NCI-H2029 (cell line): ENCODE data around the gene GHRH.

Source experiments
- DNase-seq: peaks from one replicate; lab custom pipeline; 2025; lab: John Stamatoyannopoulos, UW

GHRH gene

DNA sequence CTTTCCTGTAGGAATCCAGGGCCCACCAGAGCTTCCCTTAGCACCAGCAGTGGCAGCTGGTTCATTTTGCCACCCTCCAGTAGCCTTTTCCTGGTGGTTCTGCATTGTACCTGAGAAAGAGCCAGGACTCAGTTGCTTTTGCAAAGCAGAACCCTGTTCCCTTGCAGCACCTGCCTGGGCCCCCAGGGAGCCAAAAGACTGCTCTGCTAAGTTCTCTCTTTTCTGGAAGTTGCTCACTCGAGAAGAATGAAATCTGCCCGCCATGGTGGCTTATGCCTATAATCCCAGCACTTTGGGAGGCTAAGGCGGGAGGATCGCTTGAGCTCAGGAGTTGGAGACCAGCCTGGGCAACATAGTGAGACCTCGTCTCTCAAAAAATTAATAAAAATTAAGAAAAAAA, 24.0 kb downstream of the GHRH start:
- DNase-seq: no peak

DNA sequence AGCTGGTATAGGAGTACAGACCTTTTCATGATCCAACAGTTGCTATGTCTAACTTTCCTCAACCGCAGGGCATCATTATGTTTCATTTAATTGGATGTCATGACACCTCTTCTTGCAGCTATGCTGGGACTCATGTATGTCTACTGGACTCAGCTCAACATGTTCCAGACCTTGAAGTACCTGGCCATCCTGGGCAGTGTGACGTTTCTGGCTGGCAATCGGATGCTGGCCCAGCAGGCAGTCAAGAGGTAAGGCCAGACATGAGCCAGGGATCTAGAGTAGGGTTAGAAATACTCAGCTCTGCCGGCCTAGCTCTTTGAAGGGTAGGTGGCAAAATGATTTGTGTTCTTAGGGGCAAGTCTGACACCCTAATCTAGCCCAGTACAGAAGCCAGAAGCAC, 25.2 kb downstream of the GHRH start:
- DNase-seq: no peak

GRCh38 chr20:37235065-37235464, 26.5 kb downstream of the GHRH start:
- no peak for DNase-seq

GRCh38 chr20:37234254-37234581, 27.4 kb downstream of the GHRH start:
- no peak for DNase-seq

DNA sequence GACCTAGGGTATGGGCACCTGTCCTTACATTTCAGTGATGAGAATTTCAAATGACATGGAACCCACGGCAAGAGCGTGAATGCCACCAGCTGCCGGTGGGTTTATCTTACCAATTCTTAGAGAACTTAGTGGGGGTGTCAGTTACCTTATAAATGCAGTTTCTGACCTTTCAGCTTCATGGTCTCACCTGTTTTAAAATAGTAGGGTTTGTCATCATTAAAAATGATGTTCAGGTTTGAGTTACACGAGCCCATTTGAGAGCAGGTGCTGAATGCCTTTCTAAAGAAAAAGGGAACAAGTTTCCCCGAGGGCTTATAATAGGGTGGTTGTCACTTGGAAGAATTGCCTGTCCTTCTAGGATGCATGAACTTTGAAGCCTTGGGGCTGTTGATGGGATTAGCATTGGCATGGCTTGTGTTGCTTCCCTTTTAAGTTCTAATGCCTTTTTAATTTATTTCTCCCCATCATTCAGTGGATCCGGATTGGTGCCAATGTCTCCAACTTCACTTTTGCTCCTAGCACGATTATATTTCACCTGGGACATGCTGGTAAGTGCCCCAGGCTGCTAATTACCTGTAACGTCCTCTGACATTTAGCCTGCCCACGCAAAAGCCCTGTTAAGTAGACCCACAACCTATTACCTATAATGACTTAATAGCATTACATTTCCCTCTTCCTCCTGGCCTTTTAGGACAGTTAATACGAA, 27.9 kb downstream of the GHRH start:
- DNase-seq: no peak

DNA sequence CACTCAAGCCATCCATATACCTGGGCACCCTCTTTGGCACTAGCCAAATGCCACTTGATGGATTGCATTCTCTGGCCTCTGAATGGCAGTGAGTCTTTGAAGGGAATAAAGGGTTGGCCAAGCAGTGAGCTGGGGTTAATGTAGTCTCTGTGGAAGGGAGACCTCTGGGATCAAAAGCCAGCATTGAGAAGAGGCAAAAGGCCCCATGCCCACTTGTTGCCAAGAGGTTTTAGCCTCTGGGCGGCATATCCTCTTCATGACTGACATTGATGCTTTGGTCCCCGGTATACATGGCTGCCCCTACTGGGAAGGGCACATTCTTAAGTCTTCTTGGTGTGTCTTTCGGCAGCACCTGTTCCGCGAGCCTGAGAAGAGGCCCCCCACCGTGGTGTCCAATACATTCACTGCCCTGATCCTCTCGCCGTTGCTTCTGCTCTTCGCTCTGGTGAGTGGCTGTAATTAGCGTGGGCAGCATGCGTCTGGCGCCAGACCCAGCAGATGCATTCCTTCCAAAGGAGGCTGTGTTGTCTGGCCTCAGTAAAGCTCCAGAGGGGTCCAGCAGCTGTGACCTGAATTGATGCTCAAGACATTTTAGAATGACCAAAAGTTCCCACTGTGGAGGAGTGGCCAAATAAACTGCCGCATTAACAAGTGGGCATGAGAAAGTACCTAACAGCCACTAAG, 29.5 kb downstream of the GHRH start:
- no peak for DNase-seq

DNA sequence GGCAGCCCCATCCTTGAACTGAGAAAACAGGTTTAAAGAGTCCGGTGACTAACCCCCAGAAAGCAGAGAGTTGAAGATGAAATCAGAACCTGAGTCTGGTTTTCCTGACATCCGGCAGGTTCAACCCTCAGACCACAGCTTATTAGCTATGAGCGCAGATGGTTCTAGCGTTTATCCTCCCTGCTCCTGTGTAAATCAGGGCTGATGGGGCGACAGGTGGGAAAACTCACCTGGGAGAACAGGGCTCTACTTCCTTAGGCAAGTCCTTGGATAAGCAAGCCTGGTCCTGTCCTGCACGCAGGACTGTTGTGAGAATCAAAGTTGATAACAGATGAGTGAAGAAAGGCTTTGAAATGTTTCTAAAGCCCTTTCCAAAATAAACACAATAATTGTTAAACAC, 31.4 kb downstream of the GHRH start:
- no peak for DNase-seq

DNA sequence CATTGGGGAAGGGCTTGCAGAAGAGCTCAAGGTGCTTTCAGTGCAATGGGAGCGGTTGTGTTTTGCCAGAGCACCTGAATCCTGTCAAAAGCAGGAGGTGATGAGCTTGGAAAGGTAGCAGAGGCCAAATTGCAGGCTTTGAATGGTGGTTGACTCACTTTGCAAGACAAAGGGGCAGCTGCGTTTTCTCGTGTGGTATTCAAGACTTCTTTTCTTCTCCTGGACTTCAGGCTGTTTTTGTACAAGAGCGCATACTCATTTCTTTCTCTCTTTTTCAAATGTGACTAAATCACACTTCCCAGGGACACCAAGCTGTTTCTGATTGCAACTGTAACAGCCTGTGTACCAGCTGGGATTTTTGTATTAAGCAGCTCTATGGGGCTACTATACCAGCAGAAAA, 32.3 kb downstream of the GHRH start:
- DNase-seq: no peak

DNA sequence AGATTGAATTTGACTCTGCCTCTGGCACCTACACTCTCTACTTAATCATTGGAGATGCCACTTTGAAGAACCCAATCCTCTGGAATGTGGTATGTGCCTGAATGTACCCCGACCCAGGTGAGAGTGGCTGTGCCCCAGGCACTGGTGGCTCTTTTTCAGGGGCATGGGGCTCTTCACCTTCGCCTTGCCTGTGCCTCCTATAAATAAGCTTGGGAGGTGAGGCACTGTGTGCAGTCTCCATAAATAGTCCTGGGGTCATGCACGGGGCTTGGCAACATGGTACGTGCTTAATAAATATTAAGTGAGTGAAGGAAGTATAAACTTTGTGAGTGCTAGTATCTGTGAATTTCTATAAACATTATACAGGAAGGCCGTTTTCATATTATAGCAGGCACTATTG, 33.0 kb downstream of the GHRH start:
- DNase-seq: no peak

- no peak for DNase-seq
Measured at GRCh38 chr20:37228082-37228481, 33.5 kb downstream of the GHRH start.

GRCh38 chr20:37226889-37227288, 34.7 kb downstream of the GHRH start:
- no peak for DNase-seq

DNA sequence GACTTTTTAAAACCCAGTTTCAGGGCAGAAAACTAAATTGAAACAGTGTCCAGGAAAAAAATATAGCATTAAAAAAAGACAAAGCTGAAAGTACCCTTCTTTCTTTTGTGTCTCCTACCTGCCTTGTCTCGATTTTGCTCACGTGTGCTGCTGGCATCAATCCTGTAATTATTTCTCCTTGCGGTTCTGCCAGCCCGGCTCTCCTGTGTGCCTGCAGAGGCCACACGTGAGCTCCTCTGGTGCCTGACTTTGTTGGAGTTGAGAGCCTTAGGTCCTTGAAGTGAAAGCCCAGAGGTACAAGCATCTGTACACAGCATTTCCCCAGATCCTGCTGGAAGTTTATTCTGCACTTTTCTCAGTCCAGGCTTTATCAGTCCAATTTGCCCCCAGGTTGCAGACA, 36.5 kb downstream of the GHRH start:
- no peak for DNase-seq

- DNase-seq: peak; percentile 26
Measured at GRCh38 chr20:37223053-37223452, 38.6 kb downstream of the GHRH start.

DNA sequence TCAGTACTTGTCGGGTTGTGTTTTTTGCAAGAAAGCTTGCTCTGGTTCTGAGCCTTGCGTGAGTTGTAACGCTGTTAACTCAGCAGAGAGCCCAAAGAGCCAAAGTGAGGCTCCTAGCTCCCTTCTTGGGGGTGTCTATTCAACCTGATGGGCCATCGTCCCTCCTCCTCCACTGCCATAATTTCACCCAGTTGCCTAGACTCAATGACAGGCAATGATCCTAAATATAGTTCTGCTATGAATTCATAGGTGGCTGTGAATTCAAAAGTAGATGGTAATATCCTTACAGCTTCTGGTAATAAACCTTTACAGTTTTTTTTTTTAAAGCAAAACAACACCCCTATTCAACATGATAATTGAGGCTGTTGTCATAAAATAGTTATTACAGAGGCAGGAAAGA, 39.5 kb downstream of the GHRH start:
- no peak for DNase-seq

DNA sequence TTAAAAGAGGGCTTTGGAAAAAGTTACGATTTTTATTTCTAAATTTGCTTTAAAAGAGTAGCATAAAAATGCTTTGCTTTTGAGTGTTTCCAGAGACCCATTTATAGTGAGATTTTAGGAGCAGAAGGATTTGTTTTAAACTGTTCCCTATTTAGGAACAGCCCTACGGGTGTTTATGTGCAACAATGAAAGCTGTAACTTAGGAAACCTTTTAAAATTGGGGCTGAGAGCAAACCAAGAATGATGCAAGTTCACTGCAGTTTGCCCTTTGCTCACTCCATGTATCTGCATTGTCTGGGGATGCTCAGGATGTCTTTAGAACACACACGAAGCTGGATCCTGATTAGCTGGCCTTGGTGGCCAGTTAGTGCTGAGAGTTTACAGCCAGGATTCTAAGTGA, 40.9 kb downstream of the GHRH start:
- DNase-seq: no peak

GRCh38 chr20:37219751-37220668, 41.6 kb downstream of the GHRH start:
- DNase-seq: no peak

GRCh38 chr20:37218976-37219375, 42.6 kb downstream of the GHRH start:
- no peak for DNase-seq

- no peak for DNase-seq
Measured at GRCh38 chr20:37218441-37218840, 43.2 kb downstream of the GHRH start.

GRCh38 chr20:37209661-37210314, 51.8 kb downstream of the GHRH start:
- DNase-seq: no peak

DNA sequence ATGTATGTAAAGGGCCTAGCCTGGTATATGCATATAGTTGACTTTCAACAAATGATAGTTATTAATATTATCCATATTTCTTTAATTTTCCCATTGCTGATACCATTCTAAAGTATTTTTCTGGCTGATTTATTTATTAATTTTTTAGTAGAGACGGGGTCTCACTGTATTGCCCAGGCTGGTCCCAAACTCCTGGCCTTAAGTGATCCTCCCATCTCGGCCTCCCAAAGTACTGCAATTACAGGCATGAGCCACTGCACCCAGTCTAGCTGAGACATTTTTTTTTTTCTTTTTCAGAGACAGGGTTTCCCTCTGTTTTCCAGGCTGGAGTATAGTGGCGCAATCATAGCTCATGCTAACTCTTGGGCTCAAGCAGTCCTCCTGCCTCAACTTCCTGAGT, 52.4 kb downstream of the GHRH start:
- DNase-seq: no peak

- no peak for DNase-seq
Measured at GRCh38 chr20:37207171-37207570, 54.4 kb downstream of the GHRH start.

DNA sequence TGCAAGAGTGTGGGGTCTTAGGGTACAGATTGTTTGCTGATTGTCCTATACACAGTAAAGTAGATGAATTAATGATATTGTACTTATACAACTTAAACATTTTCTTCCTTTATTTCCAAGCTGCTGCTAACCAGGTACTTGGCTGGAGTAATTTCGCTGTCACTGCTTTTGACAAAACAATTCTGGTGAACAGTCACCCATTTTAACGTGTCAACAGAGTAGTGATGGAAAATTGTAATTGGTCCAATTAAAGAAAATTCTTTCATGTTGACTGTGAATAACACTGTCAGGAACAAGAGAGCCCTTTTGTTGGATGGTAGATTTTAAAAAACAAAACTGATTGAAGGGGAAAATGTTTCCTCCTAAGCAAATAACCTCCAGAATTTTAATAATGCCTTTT, 55.8 kb downstream of the GHRH start:
- DNase-seq: no peak

GRCh38 chr20:37205130-37205529, 56.5 kb downstream of the GHRH start:
- no peak for DNase-seq
